Esophagus muscularis mucosa (tissue), 4 donors: ENCODE measurements around the gene LAPTM5. TPM values are rescaled to one million over a fixed set of nuclear protein-coding genes. Genes with fewer than 3 reads are reported as not detected.

Experiments used
- DNase-seq: peaks from one replicate; pipeline ENCODE4 v3.0.0-alpha.2; 2017; ENCODE audit errors: extremely low spot score
- H3K27ac ChIP-seq, 4 donors: fragments of 200-600 bp; sonication (generic); replicated peaks in 1 of 4; 1 replicate in 3 of 4; 2 replicates in 1 of 4; pipeline ENCODE4 v1.5.1; 2016 to 2019; ENCODE audit warnings: mild to moderate bottlenecking in 1 of 4
- H3K27me3 ChIP-seq, 4 donors: fragments of 200-600 bp; sonication (generic); one replicate each; pipeline versions ENCODE4 v1.5.1 to v1.6.0; 2016 to 2019
- H3K36me3 ChIP-seq, 4 donors: fragments of 200-600 bp; sonication (generic); one replicate each; pipeline ENCODE4 v1.5.1; 2016 to 2019
- H3K4me1 ChIP-seq, 4 donors: fragments of 200-600 bp; sonication (generic); one replicate each; pipeline ENCODE4 v1.5.1; 2016 to 2019
- H3K4me3 ChIP-seq, 4 donors: fragments of 200-600 bp; sonication (generic); 1 replicate in 2 of 4; 2 replicates in 2 of 4; pipeline ENCODE4 v1.5.1; 2016 to 2019; ENCODE audit warnings: mild to moderate bottlenecking in 4 of 4, moderate library complexity in 1 of 4
- H3K9me3 ChIP-seq, 4 donors: fragments of 200-600 bp; sonication (generic); 1 replicate in 3 of 4; 2 replicates in 1 of 4; pipeline ENCODE4 v1.5.1; 2016 to 2019
- CTCF ChIP-seq, 3 experiments: fragments of 200-600 bp in 2 of 3; fragments of 450-650 bp in 1 of 3; sonication (generic) in 2 of 3; IDR thresholded peaks; one replicate each; pipeline ENCODE4 v1.5.1; 2017 to 2019; ENCODE audit warnings: antibody characterized with exemption in 3 of 3, mild to moderate bottlenecking in 2 of 3, moderate library complexity in 1 of 3
- EP300 ChIP-seq: sonication (generic); formaldehyde crosslinking; IDR thresholded peaks from one replicate; pipeline ENCODE4 v1.6.1; 2017; ENCODE audit warnings: antibody characterized with exemption
- POLR2A ChIP-seq: fragments of 450-650 bp; IDR thresholded peaks from one replicate; pipeline ENCODE4 v1.6.1; 2017; ENCODE audit warnings: antibody characterized with exemption, moderate library complexity, mild to moderate bottlenecking, low read depth
- POLR2AphosphoS5 ChIP-seq, 2 donors: sonication (generic); formaldehyde crosslinking; IDR thresholded peaks; one replicate each; pipeline ENCODE4 v1.6.1; 2017; ENCODE audit warnings: antibody characterized with exemption in 2 of 2
- WGBS: methylation state at CpG from one replicate; pipeline ENCODE4 v1.1.5; 2018; 5-methylcytosine and 5-hydroxymethylcytosine counted together
- intact Hi-C: fragments of 100-400 bp; cut with DNase I; formaldehyde crosslinking; loops from one replicate; pipeline ENCODE4 v1.15.1; 2023
- total RNA-seq, 4 donors: library from RNA; depleted of rRNA; stranded (reverse); fragments of >200 nt; gene quantifications; one replicate each; pipeline versions ENCODE4 v1.1.0 to v1.2.1, GENCODE V29; 2016

LAPTM5 gene
- total RNA-seq, 4 donors from 2014 or later, result 32.4 to 83.7 (median 36.3) TPM

- no peak for DNase-seq
- intact Hi-C loops, result no loop called here
- TF ChIP-seq EP300 (no peak), POLR2A (no peak), POLR2AphosphoS5 (IDR thresholded peaks at IDR 0.05) (no peak), CTCF (IDR thresholded peaks at IDR 0.05) (no peak)
- Histone ChIP-seq H3K4me3 (no peak overlapping the region), H3K36me3 (peaks cover 0 to 6% (median 0%) of the 10 kb centered on the region in 4 donors), H3K27ac (no peak overlapping the region), H3K9me3 (no peaks in the 10 kb centered on the region), H3K27me3 (peaks cover 0 to 1% (median 0%) of the 10 kb centered on the region in 4 donors), H3K4me1 (peaks cover 0 to 22% (median 9%) of the 10 kb centered on the region in 4 donors)
- WGBS, result 90% methylated on average over 3 of the region's 3 CpGs
Measured at GRCh38 chr1:30742963-30743559, 14.5 kb downstream of the LAPTM5 start.

- H3K4me1 ChIP-seq, result peaks cover 0 to 20% (median 8%) of the 10 kb centered on the region in 4 donors
- peaks cover 0 to 11% (median 0%) of the 10 kb centered on the region in 4 donors for H3K36me3 ChIP-seq
- H3K27ac ChIP-seq, result no peak overlapping the region
- no peak overlapping the region for H3K4me3 ChIP-seq
- TF ChIP-seq POLR2AphosphoS5 (IDR thresholded peaks at IDR 0.05) (no peak), CTCF (IDR thresholded peaks at IDR 0.05) (no peak), POLR2A (no peak), EP300 (no peak)
- H3K27me3 ChIP-seq, result peaks cover 0 to 6% (median 0%) of the 10 kb centered on the region in 4 donors
- WGBS, result 87% methylated on average over 11 of the region's 11 CpGs
- DNase-seq, result no peak
- no peaks in the 10 kb centered on the region for H3K9me3 ChIP-seq
- intact Hi-C loops, result no loop called here
Measured at GRCh38 chr1:30742300-30742962, 15.1 kb downstream of the LAPTM5 start.

GRCh38 chr1:30741239-30741894 is 16.2 kb downstream of the LAPTM5 start:
- Histone ChIP-seq H3K27ac (no peak overlapping the region), H3K9me3 (no peaks in the 10 kb centered on the region), H3K27me3 (peaks cover 0 to 6% (median 0%) of the 10 kb centered on the region in 4 donors), H3K4me1 (peaks cover 0 to 15% (median 4%) of the 10 kb centered on the region in 4 donors), H3K36me3 (peaks cover 0 to 11% (median 0%) of the 10 kb centered on the region in 4 donors), H3K4me3 (no peak overlapping the region)
- no peak for DNase-seq
- TF ChIP-seq POLR2A (no peak), EP300 (no peak), CTCF (IDR thresholded peaks at IDR 0.05) (no peak), POLR2AphosphoS5 (IDR thresholded peaks at IDR 0.05) (no peak)
- WGBS, result 74% methylated on average over 12 of the region's 12 CpGs
- intact Hi-C loops, result no loop called here

- WGBS, result 84% methylated on average over 13 of the region's 15 CpGs
- peaks cover 0 to 7% (median under 1%) of the 10 kb centered on the region in 4 donors for H3K4me1 ChIP-seq
- peaks cover 0 to 6% (median 0%) of the 10 kb centered on the region in 4 donors for H3K27me3 ChIP-seq
- H3K9me3 ChIP-seq, result no peaks in the 10 kb centered on the region
- H3K27ac ChIP-seq, result no peak overlapping the region
- intact Hi-C loops, result no loop called here
- TF ChIP-seq EP300 (no peak), CTCF (IDR thresholded peaks at IDR 0.05) (no peak), POLR2AphosphoS5 (IDR thresholded peaks at IDR 0.05) (no peak), POLR2A (no peak)
- peaks cover 0 to 17% (median 0%) of the 10 kb centered on the region in 4 donors for H3K36me3 ChIP-seq
- no peak overlapping the region for H3K4me3 ChIP-seq
- DNase-seq, result no peak
Measured at GRCh38 chr1:30740251-30741238, 17.0 kb downstream of the LAPTM5 start.
